SK-N-MC (cell line): ENCODE measurements around the gene PLEKHA5.

Experiments
- EZH2 ChIP-seq: fragments of 200-600 bp; sonication (generic); IDR thresholded peaks from one replicate; pipeline ENCODE4 v1.6.1; 2017; ENCODE audit warnings: antibody characterized with exemption
- FOXP2 ChIP-seq: optimal IDR thresholded peaks from 2 replicates; pipeline ENCODE3; 2011; ENCODE audit warnings: mild to moderate bottlenecking, moderate library complexity; ENCODE audit not compliant: insufficient read depth; ENCODE audit errors: extremely low read length, control extremely low read depth
- POLR2AphosphoS5 ChIP-seq: IDR thresholded peaks from 2 replicates; pipeline ENCODE4 v1.6.1; 2012; ENCODE audit warnings: mild to moderate bottlenecking, low read depth, low read length, borderline replicate concordance

- no peak for TF ChIP-seq EZH2
- TF ChIP-seq POLR2AphosphoS5, result no peak
- no peak for TF ChIP-seq FOXP2
Measured at GRCh38 chr12:19186722-19187661, 57.5 kb downstream of the PLEKHA5 start.
